KOPT-K1 (cell line): ENCODE measurements around the gene PSME4.
"Not testable (repeated sequence)": the region's sequence is repeated elsewhere in the genome, so short reads cannot be mapped to it uniquely, and the experiment has no call there.

Experiments
- H3K27ac ChIP-seq: fragments of 200-600 bp; sonication (generic); 2 replicates; pipeline ENCODE4 v1.5.1; 2016; ENCODE audit warnings: antibody characterized with exemption, mild to moderate bottlenecking, low read depth, low read length; ENCODE audit not compliant: poor library complexity, severe bottlenecking
- H3K36me3 ChIP-seq: fragments of 200-600 bp; sonication (generic); 2 replicates; pipeline ENCODE4 v1.5.1; 2017; ENCODE audit warnings: antibody characterized with exemption, mild to moderate bottlenecking, low read length, moderate library complexity; ENCODE audit not compliant: insufficient read depth
- H3K9me3 ChIP-seq: fragments of 200-600 bp; sonication (generic); 2 replicates; pipeline ENCODE4 v1.5.1; 2017; ENCODE audit warnings: antibody characterized with exemption, low read length, mild to moderate bottlenecking; ENCODE audit not compliant: insufficient read depth, poor library complexity, severe bottlenecking

Gene PSME4

GRCh38 chr2:53987336-53987921 lies 16.6 kb upstream of the PSME4 start:
- no peak overlapping the region for H3K27ac ChIP-seq
- H3K9me3 ChIP-seq, result no peaks in the 10 kb centered on the region
- no peaks in the 10 kb centered on the region for H3K36me3 ChIP-seq

- Histone ChIP-seq H3K9me3 (peaks cover 8% of the 10 kb centered on the region), H3K27ac (no peak overlapping the region), H3K36me3 (peaks cover 4% of the 10 kb centered on the region; the same call in 1 of the 2 replicates)
Observed at GRCh38 chr2:53985646-53986045, 14.9 kb upstream of the PSME4 start.

GRCh38 chr2:53969968-53970723 lies 647 bp downstream of the PSME4 start:
- Histone ChIP-seq H3K9me3 (no peaks in the 10 kb centered on the region), H3K27ac (peak overlapping the region; percentile 79), H3K36me3 (peaks cover 7% of the 10 kb centered on the region; the same call in 1 of the 2 replicates)

- H3K27ac ChIP-seq, result peak overlapping the region; percentile 79
- no peaks in the 10 kb centered on the region for H3K9me3 ChIP-seq
Observed at GRCh38 chr2:53969285-53969967, 1.4 kb downstream of the PSME4 start.

GRCh38 chr2:53964987-53965687 lies 5.7 kb downstream of the PSME4 start:
- Histone ChIP-seq H3K9me3 (no peaks in the 10 kb centered on the region), H3K36me3 (peaks cover 6% of the 10 kb centered on the region; the same call in 1 of the 2 replicates), H3K27ac (no peak overlapping the region)

More at GRCh38 chr2:53969285-53969967, 1.4 kb downstream of the PSME4 start:
- H3K36me3 ChIP-seq, result peaks cover under 1% of the 10 kb centered on the region; the same call in 1 of the 2 replicates

GRCh38 chr2:53964257-53964952 lies 6.4 kb downstream of the PSME4 start:
- no peaks in the 10 kb centered on the region for H3K9me3 ChIP-seq
- H3K27ac ChIP-seq, result no peak overlapping the region
- H3K36me3 ChIP-seq, result peaks cover 8% of the 10 kb centered on the region; the same call in 1 of the 2 replicates

GRCh38 chr2:53961478-53962216 lies 9.1 kb downstream of the PSME4 start:
- not testable (repeated sequence) for H3K36me3 ChIP-seq, H3K9me3 ChIP-seq, H3K27ac ChIP-seq

- Histone ChIP-seq H3K36me3 (peaks cover 8% of the 10 kb centered on the region; the same call in 1 of the 2 replicates), H3K9me3 (no peaks in the 10 kb centered on the region), H3K27ac (no peak overlapping the region)
Observed at GRCh38 chr2:53960476-53960875, 10.3 kb downstream of the PSME4 start.

- Histone ChIP-seq H3K36me3 (peaks cover 8% of the 10 kb centered on the region; the same call in 1 of the 2 replicates), H3K27ac (no peak overlapping the region), H3K9me3 (no peaks in the 10 kb centered on the region)
Observed at GRCh38 chr2:53958443-53958842, 12.3 kb downstream of the PSME4 start.

GRCh38 chr2:53952519-53952918 lies 18.3 kb downstream of the PSME4 start:
- Histone ChIP-seq H3K36me3 (peaks cover 17% of the 10 kb centered on the region), H3K9me3 (no peaks in the 10 kb centered on the region)

GRCh38 chr2:53949457-53949856 lies 21.3 kb downstream of the PSME4 start:
- no peak overlapping the region for H3K27ac ChIP-seq
- H3K36me3 ChIP-seq, result peaks cover 41% of the 10 kb centered on the region
- no peaks in the 10 kb centered on the region for H3K9me3 ChIP-seq

More at GRCh38 chr2:53952519-53952918, 18.3 kb downstream of the PSME4 start:
- H3K27ac ChIP-seq, result no peak overlapping the region

GRCh38 chr2:53945538-53945937 lies 25.3 kb downstream of the PSME4 start:
- no peaks in the 10 kb centered on the region for H3K9me3 ChIP-seq
- H3K36me3 ChIP-seq, result peaks cover 69% of the 10 kb centered on the region
- no peak overlapping the region for H3K27ac ChIP-seq

GRCh38 chr2:53944542-53944941 lies 26.3 kb downstream of the PSME4 start:
- no peaks in the 10 kb centered on the region for H3K9me3 ChIP-seq
- H3K27ac ChIP-seq, result no peak overlapping the region
- peaks cover 76% of the 10 kb centered on the region for H3K36me3 ChIP-seq

- Histone ChIP-seq H3K36me3 (peaks cover 77% of the 10 kb centered on the region), H3K27ac (no peak overlapping the region), H3K9me3 (no peaks in the 10 kb centered on the region)
Observed at GRCh38 chr2:53942280-53942679, 28.5 kb downstream of the PSME4 start.
